Measurements from ENCODE around the gene POU3F1.
"Not testable (repeated sequence)": the region's sequence is repeated elsewhere in the genome, so short reads cannot be mapped to it uniquely, and the experiment has no call there.

Gene POU3F1

DNA sequence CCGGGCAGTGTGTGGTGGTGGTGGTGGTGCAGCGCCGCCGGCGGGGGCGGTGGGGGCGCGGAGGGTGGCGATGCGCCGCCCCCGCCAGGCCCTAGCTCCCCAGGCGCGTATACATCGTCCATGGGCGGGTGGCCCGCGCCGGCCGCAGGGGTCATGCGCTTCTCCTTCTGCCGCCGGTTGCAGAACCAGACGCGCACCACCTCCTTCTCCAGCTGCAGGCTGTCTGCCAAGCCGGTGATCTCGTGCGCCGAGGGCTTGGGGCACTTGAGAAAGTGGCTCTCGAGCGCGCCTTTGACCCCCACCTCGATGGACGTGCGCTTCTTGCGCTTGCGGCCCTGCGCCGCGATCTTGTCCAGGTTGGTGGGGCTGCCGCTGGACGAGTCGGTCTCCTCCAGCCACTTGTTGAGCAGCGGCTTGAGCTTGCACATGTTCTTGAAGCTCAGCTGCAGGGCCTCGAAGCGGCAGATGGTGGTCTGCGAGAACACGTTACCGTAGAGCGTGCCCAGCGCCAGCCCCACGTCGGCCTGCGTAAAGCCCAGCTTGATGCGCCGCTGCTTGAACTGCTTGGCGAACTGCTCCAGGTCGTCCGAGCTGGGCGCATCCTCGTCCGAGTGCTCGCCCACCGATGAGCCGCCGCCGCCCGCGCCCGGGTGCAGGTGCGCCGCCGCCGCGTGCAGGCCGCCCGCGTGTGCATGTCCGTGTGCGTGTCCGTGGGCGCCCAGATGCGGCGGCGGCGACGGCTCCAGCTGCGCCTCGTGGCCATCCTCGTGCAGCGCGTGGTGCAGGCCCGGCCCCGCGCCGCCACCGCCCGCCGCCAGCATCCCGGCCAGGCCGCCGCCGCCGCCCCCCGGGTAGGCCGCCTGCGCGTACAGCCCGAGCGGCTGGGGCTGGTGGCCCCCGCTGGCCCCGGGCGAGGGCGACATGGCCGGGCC lies 926 bp downstream of the POU3F1 start:
- DNase-seq: no peak

DNA sequence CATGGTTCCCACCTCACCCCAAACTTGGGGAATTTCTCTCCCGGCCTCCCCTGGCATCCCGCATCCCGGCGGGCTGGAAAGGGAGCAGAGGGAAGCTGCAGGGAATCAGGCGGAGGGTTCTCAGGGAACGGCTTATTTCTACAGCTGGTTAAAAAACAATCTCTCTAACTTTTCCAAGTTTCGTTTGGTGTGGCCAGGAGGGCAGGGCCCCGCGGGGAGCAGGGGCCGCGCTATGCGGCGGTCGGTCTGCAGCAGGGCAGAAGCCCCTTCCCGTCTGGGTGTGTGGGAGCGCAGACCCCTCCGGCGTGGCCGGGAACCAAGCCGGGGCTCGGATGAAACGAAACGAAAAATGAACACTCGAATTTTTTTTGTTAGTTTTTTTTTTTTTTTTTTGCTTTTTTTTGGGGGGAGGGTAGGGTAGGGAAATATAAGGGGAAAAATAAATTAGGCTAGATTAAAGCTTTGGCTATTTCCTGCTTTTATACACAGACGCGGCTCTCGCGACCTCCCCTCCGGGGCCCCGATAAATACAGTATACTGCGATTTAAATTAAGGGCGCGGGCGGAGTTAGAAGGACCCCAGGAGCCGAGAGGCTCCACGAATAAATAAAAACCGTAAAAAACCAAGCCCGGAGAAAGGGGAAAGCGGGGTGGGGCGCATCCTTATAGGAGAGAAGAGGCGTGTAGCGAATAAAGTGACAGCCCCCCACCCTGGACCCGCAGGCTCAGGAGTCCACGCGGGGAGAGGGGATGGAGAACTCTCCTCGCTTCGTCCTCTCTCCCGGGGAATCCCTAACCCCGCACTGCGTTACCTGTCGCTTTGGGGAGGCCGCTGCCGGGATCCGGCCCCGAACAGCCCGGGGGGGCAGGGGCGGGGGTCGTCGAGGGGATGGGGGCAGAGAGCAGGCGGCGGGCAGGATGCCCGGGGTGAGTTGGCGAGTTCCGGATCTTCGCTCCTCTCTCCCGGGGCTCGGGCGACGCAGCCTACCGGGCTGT lies 2.1 kb downstream of the POU3F1 start:
- DNase-seq: no peak

DNA sequence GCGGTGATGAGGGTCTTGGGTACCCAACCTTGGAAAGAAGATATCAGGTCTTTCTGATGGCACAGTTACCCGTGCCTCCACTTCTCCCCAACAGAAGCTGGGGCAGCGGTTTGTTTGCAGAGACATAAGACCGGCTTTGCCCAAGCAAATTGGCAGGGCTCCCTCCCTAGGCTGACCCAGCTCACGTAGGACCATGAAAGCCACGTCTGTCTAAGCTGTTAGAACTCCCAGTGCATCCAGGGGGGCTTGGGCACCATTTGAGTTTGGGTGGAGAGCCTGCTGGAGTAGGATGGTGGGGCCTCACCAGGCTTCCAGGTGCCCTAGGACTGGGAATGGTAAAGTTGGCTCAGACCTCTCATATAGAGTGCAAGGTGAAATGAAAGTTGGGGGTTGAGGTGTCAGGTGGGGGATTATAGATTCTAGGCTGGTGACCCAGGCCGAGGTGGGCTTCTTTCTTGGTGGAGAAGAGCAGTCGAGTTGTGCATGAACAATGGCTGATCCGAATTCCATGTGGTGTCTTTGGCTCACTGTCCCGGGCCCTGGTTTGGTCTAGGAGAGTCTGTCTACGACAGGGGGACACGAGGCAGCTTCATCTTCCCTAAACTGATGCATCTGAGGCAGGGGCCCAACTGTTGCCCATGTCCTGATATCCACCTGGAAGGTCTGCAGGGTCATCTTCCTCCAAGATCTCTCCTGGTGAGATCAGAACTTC lies 3.4 kb downstream of the POU3F1 start:
- DNase-seq: no peak

DNA sequence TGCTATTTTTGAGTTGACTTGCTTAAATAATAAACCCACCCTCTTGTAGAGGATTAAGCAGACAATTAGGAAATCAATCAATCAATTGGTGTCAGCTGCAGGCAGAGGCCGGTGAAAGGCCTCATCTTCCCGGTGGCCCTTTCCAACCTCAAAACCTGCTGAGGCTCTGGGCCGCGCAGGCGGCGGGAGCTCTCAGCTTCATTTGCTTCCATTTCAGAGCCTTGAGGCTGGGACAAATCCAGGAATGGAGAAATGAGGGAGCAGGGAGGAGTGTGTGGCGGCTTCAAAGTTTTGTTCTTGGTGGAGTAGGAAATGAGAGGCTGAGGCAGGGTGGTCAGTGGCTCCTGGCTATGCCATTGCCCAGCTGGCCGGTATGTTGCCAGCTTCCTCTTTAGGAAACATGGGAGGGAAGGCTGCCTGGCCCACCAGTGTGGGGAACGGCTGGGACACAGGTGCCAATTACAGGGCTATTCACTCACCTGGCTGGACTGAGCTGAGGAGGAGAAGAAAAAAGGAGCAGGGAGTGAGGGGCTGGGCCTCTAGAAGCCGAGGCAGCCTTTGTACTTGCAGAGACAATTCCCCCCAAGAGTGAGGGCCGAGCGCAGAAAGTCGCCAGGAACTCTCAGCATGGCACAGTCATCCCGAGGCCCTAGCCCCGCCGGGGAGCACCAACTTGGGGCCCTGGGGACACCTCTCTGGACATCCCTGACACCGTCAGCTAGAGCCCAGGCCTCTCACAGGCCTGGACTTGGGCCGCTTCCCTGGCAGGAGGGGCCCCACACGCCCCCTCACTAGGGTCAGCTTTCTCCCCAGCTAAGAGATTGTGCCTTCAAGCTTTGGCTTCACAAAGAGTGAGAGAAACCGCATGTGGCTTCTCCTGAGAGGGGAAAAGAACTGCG lies 4.4 kb downstream of the POU3F1 start:
- no peak for DNase-seq

DNA sequence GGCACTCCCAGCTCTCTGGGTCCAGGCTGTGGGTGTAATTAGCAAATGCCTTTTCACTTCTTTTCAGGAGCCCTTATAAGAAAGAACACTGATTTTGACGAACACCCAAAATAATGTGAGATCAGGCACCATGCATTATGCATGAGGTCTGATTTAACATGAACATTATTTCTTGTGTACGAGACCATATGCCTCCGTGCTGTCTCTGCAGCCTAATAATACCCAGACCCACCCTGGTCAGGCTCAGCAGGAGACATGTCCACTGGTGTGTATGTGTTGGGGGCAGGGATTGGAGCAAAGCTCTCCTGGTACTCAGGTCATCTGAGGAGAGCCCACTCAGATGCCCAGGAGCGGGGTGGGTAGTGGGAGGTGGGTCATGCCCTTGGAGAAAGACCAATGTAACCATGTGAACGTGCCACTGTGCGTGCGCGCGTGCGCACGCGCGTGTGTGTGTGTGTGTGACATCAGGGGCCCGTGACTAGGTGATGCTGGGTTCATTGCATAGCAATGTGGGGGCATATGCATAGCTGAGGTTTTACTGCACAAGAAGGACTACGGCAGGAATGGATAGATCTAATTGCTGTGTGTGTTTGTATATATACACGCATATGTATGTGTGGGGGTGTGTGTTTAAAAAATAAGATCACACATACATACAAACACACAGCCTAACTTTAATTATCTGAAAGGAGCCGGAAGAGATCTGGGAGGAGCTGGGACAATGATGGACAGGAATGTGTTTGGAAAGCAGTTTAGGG lies 7.1 kb downstream of the POU3F1 start:
- no peak for DNase-seq

DNA sequence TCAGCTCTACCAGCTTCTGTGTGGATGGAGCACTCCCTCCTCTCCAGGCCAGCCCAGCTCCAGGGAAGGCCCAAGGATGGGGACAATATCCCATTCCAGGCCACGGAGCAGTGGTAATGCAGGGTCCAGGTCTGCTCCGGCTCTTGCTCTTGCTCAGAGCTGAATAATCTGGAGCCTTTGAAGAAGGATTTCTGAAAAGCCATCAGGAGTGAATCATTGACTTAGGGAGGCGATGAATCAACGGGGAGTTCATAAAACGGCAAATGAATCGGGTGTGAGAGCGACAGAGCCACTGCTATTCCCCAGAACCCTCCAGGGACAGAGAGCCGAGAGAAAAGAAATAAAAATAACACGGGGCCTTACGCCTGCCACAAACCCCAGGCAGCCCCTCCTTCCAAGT lies 7.7 kb downstream of the POU3F1 start:
- no peak for DNase-seq

DNA sequence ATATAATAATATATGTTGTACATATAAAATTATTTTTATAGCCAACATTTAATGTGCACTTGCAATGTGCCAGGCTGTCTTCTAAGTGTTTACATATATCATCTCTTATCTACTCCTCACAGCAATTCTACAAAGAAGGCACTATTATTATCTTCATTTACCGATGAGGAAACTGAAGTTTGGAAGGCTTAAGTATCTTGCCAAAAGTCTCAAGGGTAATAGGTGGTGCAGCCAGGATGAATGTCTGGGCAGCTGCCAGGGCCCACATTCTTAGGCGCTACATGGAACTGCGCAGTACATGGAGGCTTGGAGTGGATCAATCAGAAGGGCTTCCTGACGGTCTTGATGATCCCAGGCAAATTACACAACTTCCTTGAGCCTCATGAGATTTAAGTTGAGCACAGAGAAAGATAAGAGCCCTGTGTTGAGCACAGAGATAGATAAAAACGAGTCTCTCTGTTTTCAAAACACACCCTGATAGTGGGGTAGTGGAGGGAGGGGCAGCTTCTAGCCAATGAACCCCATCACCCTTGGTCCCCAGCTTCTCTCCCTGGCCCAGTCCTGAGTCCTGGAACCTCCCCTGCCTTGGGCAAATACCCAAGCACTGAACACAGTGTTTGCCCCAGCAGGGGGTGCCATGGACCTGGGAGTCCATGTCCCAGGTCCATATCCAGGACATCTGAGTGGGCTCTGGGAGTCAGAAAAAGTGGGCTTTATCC lies 9.2 kb downstream of the POU3F1 start:
- no peak for DNase-seq

DNA sequence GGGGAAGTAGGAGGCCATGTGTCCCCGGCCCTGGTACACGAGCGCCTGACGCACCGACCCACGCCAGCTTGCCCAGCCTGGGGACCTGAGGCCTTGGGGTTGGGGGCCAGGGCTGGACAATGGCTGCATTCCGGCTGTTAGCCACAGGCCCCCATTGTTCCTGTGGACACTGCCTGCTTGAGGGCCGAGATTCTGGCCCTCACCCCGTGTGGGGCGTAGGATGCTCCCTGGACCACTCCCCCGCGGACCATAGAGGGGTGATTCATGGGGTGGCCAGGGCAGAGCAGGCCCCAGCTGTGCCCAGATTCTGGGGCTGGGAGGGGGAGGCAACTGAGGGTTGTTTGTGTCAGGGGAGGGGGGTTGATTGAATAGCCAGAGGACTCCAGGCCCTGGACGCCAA lies 11.7 kb downstream of the POU3F1 start:
- DNase-seq: no peak

DNA sequence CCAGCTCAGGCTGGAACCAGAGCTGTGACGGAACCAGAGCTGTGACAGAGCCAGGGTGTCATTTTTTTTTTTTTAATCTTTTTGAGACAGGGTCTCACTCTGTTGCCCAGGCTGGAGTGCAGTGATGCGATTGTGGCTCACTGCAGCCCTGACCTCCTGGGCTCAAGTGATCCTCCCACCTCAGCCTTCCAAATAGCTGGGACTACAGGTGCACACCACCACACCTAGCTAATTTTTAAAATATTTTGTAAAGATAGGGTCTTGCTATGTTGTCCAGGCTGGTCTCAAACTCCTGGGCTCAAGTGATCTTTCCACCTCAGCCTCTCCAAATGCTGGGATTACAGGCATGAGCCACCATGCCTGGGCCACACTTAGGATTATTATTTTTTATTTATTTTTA lies 13.6 kb downstream of the POU3F1 start:
- DNase-seq: not testable (repeated sequence)

DNA sequence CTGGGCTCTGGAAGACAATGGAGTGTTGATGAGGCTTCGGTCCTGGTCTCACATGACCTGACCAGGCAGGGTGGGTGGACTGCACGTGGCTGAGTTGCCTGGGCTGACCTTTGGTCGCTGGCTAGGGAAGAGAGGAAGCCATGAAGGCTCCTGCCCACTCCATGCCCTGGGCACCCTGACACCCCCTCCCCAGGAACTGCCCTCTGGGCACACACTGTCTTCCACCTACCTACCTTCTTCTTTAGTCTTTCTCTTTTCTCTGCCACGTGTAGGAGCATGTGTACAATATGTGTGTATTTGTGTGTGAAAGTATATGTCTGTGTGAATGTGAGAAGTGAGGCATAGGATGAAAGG lies 15.1 kb downstream of the POU3F1 start:
- no peak for DNase-seq

DNA sequence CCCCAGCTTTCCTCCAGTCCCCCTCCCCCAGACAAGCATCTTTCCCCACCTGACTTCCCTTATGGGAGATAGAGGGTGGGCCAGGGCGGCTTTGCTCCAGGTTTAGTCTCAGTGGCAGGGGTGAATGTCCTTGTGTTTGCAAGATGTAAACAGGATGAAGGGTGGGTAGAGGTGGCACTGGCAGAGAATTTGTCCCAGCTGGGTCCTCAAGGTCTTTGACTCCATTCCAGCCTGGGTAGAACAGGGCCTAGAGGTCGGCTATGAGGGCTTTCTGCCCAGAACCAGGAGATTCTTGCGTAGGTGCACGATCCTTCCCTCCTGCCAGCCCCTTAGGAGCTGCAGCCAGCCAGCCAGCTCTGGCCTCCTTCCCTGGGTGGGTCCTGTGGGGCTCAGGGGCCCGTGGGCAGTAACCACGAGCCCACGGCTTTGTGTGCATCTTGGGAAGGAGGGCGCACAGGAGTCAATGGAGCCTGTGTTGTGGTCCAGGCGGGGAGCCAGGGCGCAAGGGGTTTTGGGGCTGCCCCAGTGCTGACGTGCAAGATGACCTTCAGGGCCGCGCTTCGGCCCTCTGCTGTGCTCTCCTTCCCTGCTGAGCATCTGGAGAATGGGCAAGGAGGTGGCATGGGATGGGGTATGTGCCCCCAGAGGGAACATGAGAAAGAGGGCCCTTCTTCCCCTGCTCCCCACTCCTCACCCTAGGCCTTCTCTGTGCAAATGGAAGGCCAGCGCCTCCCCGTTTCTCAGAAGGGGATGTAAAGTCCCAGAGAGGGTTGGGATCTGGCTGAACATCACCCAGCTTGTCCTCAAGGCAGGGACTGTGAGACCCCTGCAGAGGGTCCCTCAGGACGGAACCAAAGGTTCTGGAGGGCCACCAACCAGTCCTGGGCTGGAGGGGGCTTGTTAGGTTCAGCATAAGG lies 15.7 kb downstream of the POU3F1 start:
- no peak for DNase-seq

DNA sequence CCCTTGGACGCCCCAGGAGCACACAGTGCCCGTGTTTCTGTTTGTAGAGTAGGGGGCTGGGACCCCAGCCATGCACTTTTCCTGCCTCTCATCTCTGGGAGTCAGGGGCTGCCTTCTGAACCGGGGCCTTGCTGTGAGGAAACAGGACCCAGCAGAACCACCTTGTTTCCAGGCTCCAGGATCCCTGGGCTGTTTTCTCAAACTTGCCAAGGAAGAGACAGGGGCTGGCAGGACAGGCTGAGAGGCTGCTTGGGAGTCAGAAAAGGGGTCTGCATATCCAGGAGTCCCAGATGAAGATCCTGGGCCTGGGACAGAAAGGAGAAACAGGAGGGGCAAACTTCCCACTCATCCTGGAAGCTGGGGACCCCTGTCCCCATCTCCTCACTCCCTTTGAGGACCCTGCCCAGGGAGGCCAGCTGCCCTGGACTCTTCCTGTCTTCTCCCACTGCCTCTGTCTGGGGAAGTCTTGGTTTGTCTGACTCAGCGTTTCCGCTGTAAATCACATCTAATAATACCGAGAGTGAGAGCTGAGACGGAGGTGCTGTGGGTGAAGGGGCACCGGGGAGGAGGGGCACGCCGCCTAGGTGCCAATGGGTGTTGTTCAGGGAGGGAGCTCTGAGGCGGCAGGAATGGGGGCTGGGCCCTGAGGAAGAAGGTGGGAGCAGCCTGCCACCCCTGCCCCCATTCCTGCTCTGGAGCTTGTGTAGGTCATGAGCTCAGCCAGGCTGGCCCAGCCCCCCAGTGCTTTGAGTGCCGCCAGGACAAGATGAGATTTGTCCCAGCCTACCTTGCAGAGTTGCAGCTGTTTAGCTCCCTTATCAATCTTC lies 16.7 kb downstream of the POU3F1 start:
- no peak for DNase-seq

DNA sequence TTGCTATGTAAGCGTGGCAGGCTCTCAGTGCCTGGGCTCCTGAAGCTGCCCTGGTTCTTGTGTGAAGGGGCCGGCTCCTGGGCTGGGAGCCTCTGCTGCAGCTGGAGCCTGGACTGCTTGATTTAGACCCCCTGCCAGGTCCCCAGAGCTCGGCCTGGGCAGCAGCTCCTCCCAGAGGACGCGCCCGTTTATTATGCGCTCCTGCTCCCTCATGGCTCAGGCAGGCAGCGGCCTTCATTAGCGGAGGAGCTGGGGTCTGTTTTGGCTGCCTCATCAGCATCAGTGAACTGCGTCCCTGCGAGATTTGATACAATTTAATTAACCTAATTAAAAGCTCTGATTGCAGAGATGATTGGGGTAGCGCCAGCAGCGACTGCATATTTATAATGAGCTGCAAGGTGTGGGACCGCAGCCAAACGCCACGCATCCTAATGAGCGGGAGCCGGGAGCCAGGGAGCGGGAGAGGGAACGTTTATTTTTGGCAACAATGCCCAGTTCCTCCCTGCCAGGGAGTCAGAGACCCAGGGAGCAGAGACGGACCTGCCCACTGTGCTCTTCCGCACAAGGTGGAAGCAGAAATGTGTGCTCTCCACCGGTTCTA lies 17.4 kb downstream of the POU3F1 start:
- DNase-seq: no peak

DNA sequence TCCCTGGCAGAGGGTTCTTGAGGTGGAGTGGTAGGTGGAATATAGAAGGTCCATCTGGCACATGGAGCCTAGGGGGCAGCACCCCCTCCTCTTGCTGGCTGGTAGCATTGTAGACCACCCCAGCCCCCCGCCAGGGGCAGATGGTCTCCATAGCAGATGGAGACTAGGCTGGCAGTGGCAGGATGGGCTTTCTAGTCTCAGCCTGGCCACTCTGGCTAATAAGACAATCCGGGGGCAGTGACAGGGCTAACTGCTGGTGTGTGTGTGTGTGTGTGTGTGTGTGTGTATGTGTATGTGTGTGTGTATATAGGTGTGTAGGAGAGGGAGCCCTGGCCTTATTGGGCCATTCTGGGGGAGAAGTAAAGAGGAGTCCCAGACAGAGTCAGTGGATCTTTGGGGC lies 17.9 kb downstream of the POU3F1 start:
- no peak for DNase-seq

DNA sequence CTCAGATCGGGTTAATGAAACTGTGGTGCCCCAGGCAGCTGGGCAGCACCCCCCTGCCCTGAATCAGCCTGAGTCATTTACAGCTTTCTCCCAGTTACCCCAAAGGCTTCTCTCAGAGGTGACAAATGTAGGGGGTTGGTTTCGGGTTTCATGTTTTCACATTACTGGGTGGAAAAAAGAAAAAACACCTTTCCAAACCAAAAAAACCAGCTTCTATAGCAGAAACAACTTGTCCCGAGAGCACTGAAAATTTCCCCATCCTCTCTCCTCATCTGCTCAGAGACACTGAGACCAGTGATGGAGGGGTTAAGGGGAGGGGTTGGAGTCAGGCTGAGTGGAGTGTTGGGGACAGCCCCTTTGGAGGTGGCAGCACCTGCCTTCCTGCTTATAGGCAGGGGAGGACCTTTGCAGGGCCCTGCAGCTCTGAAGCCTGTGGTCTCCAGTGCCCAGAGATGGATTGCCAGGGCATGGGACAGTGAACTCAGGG lies 18.4 kb downstream of the POU3F1 start:
- no peak for DNase-seq

DNA sequence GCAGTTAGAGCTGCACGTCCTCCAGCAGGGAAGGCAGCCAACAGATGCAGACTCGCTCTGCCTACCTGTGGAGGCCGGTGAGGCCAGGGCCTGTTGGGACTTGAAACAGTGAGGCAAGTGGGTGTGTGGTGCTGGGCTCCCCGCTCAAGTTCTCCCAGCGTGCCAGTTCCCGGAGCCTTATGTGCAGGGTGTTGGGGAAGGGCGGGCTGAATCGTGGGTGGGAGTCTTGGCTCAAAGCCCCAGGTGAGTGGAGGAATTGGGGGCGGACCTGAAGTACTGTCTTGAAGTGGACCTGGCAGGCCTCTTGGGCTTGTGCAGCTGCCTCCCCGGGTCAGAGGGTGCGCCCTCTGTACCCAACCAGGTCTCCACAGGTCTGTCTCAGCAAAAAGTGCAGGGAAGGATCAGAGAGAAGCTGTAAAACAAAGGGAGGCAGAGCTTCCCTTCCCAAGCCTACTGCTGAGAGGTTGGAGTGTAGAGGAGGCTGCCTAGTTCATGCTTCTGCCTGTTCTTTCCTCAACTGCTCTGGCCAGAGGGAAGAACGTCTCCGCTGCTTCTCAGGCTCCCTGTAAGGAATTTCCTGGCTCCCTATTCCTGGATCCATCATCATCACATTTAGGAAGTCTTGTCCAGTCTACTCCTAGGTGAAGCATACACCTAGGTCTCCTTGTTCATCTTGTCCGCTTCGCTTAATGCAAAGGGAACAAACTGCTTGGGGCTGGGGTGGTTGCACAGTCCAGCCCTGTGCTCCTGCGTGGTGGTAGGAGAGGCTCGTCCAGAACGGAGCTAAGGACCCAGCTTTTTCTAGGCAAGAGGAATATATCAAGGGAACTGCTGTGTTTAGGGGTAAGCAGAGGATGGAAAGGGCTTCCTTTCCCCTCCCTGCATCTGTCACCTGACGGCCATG lies 19.1 kb downstream of the POU3F1 start:
- no peak for DNase-seq

Data from GDM1 (cell line).